ENCODE results near the gene ELMO3.

ELMO3 gene

GRCh38 chr16:67201411-67202345 is 2.7 kb downstream of the ELMO3 start:
- no peak overlapping the region for H3K4ac ChIP-seq (ENCODE audit: low read depth, low read length)
- no peaks in the 10 kb centered on the region for H3K27me3 ChIP-seq (ENCODE audit: insufficient read depth, low read length)
- no peak for DNase-seq
- H3K79me1 ChIP-seq (ENCODE audit: low read length), result peaks cover 11% of the 10 kb centered on the region
- H4K91ac ChIP-seq (ENCODE audit: low read depth, low read length), result no peak overlapping the region
- H3K9ac ChIP-seq (ENCODE audit: low read length), result no peak overlapping the region
- H3K18ac ChIP-seq (ENCODE audit: low read length), result no peak overlapping the region
- H3K23ac ChIP-seq (ENCODE audit: low read length), result no peak overlapping the region
- no peak overlapping the region for H2BK12ac ChIP-seq (ENCODE audit: low read length)
- no CpG with 5 or more reads among the region's 40 CpGs for WGBS (ENCODE audit: extremely low coverage, insufficient coverage, insufficient read length)
- H2BK5ac ChIP-seq (ENCODE audit: low read depth, low read length, poor library complexity), result no peak overlapping the region
- peaks cover 14 to 26% of the 10 kb centered on the region in 2 experiments for H3K4me1 ChIP-seq (ENCODE audit: control insufficient read depth in 1 of 2, insufficient read depth in 2 of 2, low read length in 2 of 2)
- H4K8ac ChIP-seq (ENCODE audit: low read depth, low read length), result no peak overlapping the region
- no peak overlapping the region for H2AK5ac ChIP-seq (ENCODE audit: low read length)
- H3K79me2 ChIP-seq (ENCODE audit: control insufficient read depth, insufficient read depth, low read length, poor library complexity), result no peaks in the 10 kb centered on the region
- H2AFZ ChIP-seq (ENCODE audit: insufficient read depth, low read length, poor library complexity), result no peak overlapping the region
- H3K4me3 ChIP-seq (ENCODE audit: low read depth, low read length), result no peak overlapping the region
- H4K12ac ChIP-seq (ENCODE audit: low read depth, low read length), result no peak overlapping the region
- H3K27ac ChIP-seq (ENCODE audit: low read depth, low read length), result no peak overlapping the region
- no peak overlapping the region for H3K4me2 ChIP-seq (ENCODE audit: low read length)
- peaks cover 49 to 55% of the 10 kb centered on the region in 2 experiments for H3K36me3 ChIP-seq (ENCODE audit: control insufficient read depth in 1 of 2, insufficient read depth in 2 of 2, low read length in 2 of 2)
- peaks cover 4% of the 10 kb centered on the region for H3K9me3 ChIP-seq (ENCODE audit: insufficient read depth, low read depth, low read length)
- H3K14ac ChIP-seq (ENCODE audit: low read length), result no peak overlapping the region
- H2BK120ac ChIP-seq (ENCODE audit: insufficient read depth, low read length, poor library complexity), result no peak overlapping the region

- Histone ChIP-seq H3K18ac (ENCODE audit: low read length) (no peak overlapping the region), H3K27me3 (ENCODE audit: insufficient read depth, low read length) (no peaks in the 10 kb centered on the region), H2BK5ac (ENCODE audit: low read depth, low read length, poor library complexity) (no peak overlapping the region), H2BK120ac (ENCODE audit: insufficient read depth, low read length, poor library complexity) (no peak overlapping the region), H2BK12ac (ENCODE audit: low read length) (no peak overlapping the region), H3K27ac (ENCODE audit: low read depth, low read length) (no peak overlapping the region), H3K14ac (ENCODE audit: low read length) (no peak overlapping the region), H4K8ac (ENCODE audit: low read depth, low read length) (no peak overlapping the region), H2AK5ac (ENCODE audit: low read length) (no peak overlapping the region), H3K23ac (ENCODE audit: low read length) (no peak overlapping the region), H2AFZ (ENCODE audit: insufficient read depth, low read length, poor library complexity) (no peak overlapping the region), H3K79me2 (ENCODE audit: control insufficient read depth, insufficient read depth, low read length, poor library complexity) (no peaks in the 10 kb centered on the region), H3K9me3 (ENCODE audit: insufficient read depth, low read depth, low read length) (peaks cover 4% of the 10 kb centered on the region), H3K4me1 (ENCODE audit: control insufficient read depth in 1 of 2, insufficient read depth in 2 of 2, low read length in 2 of 2) (peaks cover 21 to 29% of the 10 kb centered on the region in 2 experiments), H4K91ac (ENCODE audit: low read depth, low read length) (no peak overlapping the region), H4K12ac (ENCODE audit: low read depth, low read length) (no peak overlapping the region), H3K4ac (ENCODE audit: low read depth, low read length) (no peak overlapping the region), H3K9ac (ENCODE audit: low read length) (no peak overlapping the region), H3K79me1 (ENCODE audit: low read length) (peaks cover 13% of the 10 kb centered on the region), H3K36me3 (ENCODE audit: control insufficient read depth in 1 of 2, insufficient read depth in 2 of 2, low read length in 2 of 2) (peaks cover 42 to 48% of the 10 kb centered on the region in 2 experiments), H3K4me3 (ENCODE audit: low read depth, low read length) (no peak overlapping the region), H3K4me2 (ENCODE audit: low read length) (no peak overlapping the region)
- no peak for DNase-seq
- WGBS (ENCODE audit: extremely low coverage, insufficient coverage, insufficient read length), result no CpG with 5 or more reads among the region's 12 CpGs
These were observed 3.5 kb downstream of the ELMO3 start for GRCh38 chr16:67202426-67202825.

- no peak overlapping the region for H3K9ac ChIP-seq (ENCODE audit: low read length)
- H2AFZ ChIP-seq (ENCODE audit: insufficient read depth, low read length, poor library complexity), result no peak overlapping the region
- H3K27me3 ChIP-seq (ENCODE audit: insufficient read depth, low read length), result no peaks in the 10 kb centered on the region
- no peak overlapping the region for H4K91ac ChIP-seq (ENCODE audit: low read depth, low read length)
- H2BK5ac ChIP-seq (ENCODE audit: low read depth, low read length, poor library complexity), result no peak overlapping the region
- no peak overlapping the region for H3K23ac ChIP-seq (ENCODE audit: low read length)
- H3K27ac ChIP-seq (ENCODE audit: low read depth, low read length), result no peak overlapping the region
- no peak overlapping the region for H4K12ac ChIP-seq (ENCODE audit: low read depth, low read length)
- DNase-seq, result no peak
- no peak overlapping the region for H2BK12ac ChIP-seq (ENCODE audit: low read length)
- H2AK5ac ChIP-seq (ENCODE audit: low read length), result no peak overlapping the region
- no peak overlapping the region for H3K18ac ChIP-seq (ENCODE audit: low read length)
- no peak overlapping the region for H3K14ac ChIP-seq (ENCODE audit: low read length)
- peaks cover 26 to 33% of the 10 kb centered on the region in 2 experiments for H3K4me1 ChIP-seq (ENCODE audit: control insufficient read depth in 1 of 2, insufficient read depth in 2 of 2, low read length in 2 of 2)
- H3K79me2 ChIP-seq (ENCODE audit: control insufficient read depth, insufficient read depth, low read length, poor library complexity), result no peaks in the 10 kb centered on the region
- no CpG with 5 or more reads among the region's 23 CpGs for WGBS (ENCODE audit: extremely low coverage, insufficient coverage, insufficient read length)
- peaks cover 4% of the 10 kb centered on the region for H3K9me3 ChIP-seq (ENCODE audit: insufficient read depth, low read depth, low read length)
- H3K4me2 ChIP-seq (ENCODE audit: low read length), result no peak overlapping the region
- no peak overlapping the region for H2BK120ac ChIP-seq (ENCODE audit: insufficient read depth, low read length, poor library complexity)
- H3K79me1 ChIP-seq (ENCODE audit: low read length), result peaks cover 15% of the 10 kb centered on the region
- peaks cover 36 to 42% of the 10 kb centered on the region in 2 experiments for H3K36me3 ChIP-seq (ENCODE audit: control insufficient read depth in 1 of 2, insufficient read depth in 2 of 2, low read length in 2 of 2)
- no peak overlapping the region for H3K4me3 ChIP-seq (ENCODE audit: low read depth, low read length)
- no peak overlapping the region for H4K8ac ChIP-seq (ENCODE audit: low read depth, low read length)
- H3K4ac ChIP-seq (ENCODE audit: low read depth, low read length), result no peak overlapping the region
These were observed 4.1 kb downstream of the ELMO3 start for GRCh38 chr16:67202956-67203493.

- Histone ChIP-seq H3K14ac (ENCODE audit: low read length) (no peak overlapping the region), H3K23ac (ENCODE audit: low read length) (no peak overlapping the region), H3K27me3 (ENCODE audit: insufficient read depth, low read length) (no peaks in the 10 kb centered on the region), H3K18ac (ENCODE audit: low read length) (no peak overlapping the region), H2BK12ac (ENCODE audit: low read length) (no peak overlapping the region), H3K4ac (ENCODE audit: low read depth, low read length) (no peak overlapping the region), H2AFZ (ENCODE audit: insufficient read depth, low read length, poor library complexity) (no peak overlapping the region), H3K27ac (ENCODE audit: low read depth, low read length) (no peak overlapping the region), H2BK5ac (ENCODE audit: low read depth, low read length, poor library complexity) (no peak overlapping the region), H3K79me1 (ENCODE audit: low read length) (peaks cover 11% of the 10 kb centered on the region), H2AK5ac (ENCODE audit: low read length) (no peak overlapping the region), H3K4me1 (ENCODE audit: control insufficient read depth in 1 of 2, insufficient read depth in 2 of 2, low read length in 2 of 2) (peaks cover 29 to 31% of the 10 kb centered on the region in 2 experiments), H3K9ac (ENCODE audit: low read length) (no peak overlapping the region), H4K12ac (ENCODE audit: low read depth, low read length) (no peak overlapping the region), H2BK120ac (ENCODE audit: insufficient read depth, low read length, poor library complexity) (no peak overlapping the region), H3K36me3 (ENCODE audit: control insufficient read depth in 1 of 2, insufficient read depth in 2 of 2, low read length in 2 of 2) (peaks cover 31 to 36% of the 10 kb centered on the region in 2 experiments), H3K4me3 (ENCODE audit: low read depth, low read length) (no peak overlapping the region), H4K91ac (ENCODE audit: low read depth, low read length) (no peak overlapping the region), H3K4me2 (ENCODE audit: low read length) (no peak overlapping the region), H3K79me2 (ENCODE audit: control insufficient read depth, insufficient read depth, low read length, poor library complexity) (no peaks in the 10 kb centered on the region), H3K9me3 (ENCODE audit: insufficient read depth, low read depth, low read length) (peaks cover 4% of the 10 kb centered on the region), H4K8ac (ENCODE audit: low read depth, low read length) (no peak overlapping the region)
- WGBS (ENCODE audit: extremely low coverage, insufficient coverage, insufficient read length), result no CpG with 5 or more reads among the region's 4 CpGs
- no peak for DNase-seq
These were observed 5.1 kb downstream of the ELMO3 start for GRCh38 chr16:67204076-67204475.

Data from trophoblast cell (in vitro differentiated cells and primary cell).